GM23338 (cell line): ENCODE results near the gene PCDHGB5. TPM values are rescaled to one million over a fixed set of nuclear protein-coding genes. Genes with fewer than 3 reads are reported as not detected.

Experiments used
- ATAC-seq: fragments of 200-7000 bp; cut with Tn5 transposase; 3 replicates; pipeline ENCODE4 v1.9.1; 2020
- DNase-seq: peaks from one replicate; pipeline ENCODE4 v3.0.0-alpha.2; 2015; ENCODE audit warnings: low spot score
- H2AFZ ChIP-seq: fragments of 200-600 bp; sonication (generic); 2 replicates; pipeline ENCODE4 v1.8.0; 2016; ENCODE audit warnings: antibody characterized with exemption, mild to moderate bottlenecking, moderate library complexity
- H3F3A ChIP-seq: fragments of 200-600 bp; sonication (generic); replicated peaks from 2 replicates; pipeline ENCODE4 v1.8.0; 2017; ENCODE audit warnings: antibody characterized with exemption, mixed run types, low read depth
- H3K27ac ChIP-seq: fragments of 200-600 bp; sonication (generic); 2 replicates; pipeline ENCODE4 v1.6.1; 2016; ENCODE audit warnings: low read depth
- H3K27me3 ChIP-seq: fragments of 200-600 bp; sonication (generic); 2 replicates; pipeline ENCODE4 v1.8.0; 2016; ENCODE audit warnings: mild to moderate bottlenecking, mixed run types, moderate library complexity; ENCODE audit not compliant: insufficient read depth
- H3K36me3 ChIP-seq: fragments of 200-600 bp; sonication (generic); 2 replicates; pipeline ENCODE4 v1.8.0; 2016; ENCODE audit warnings: mild to moderate bottlenecking; ENCODE audit not compliant: insufficient read depth
- H3K4me1 ChIP-seq: fragments of 200-600 bp; sonication (generic); 2 replicates; pipeline ENCODE4 v1.8.0; 2016; ENCODE audit warnings: mild to moderate bottlenecking, moderate library complexity; ENCODE audit not compliant: insufficient read depth
- H3K4me2 ChIP-seq: fragments of 200-600 bp; sonication (generic); 2 replicates; pipeline ENCODE4 v1.7.1; 2017; ENCODE audit warnings: mixed run types
- H3K4me3 ChIP-seq: fragments of 200-600 bp; sonication (generic); 2 replicates; pipeline ENCODE4 v1.6.1; 2016; ENCODE audit warnings: mixed run types
- H3K79me2 ChIP-seq: fragments of 200-600 bp; sonication (generic); replicated peaks from 2 replicates; pipeline ENCODE4 v1.8.0; 2017; ENCODE audit warnings: mild to moderate bottlenecking; ENCODE audit not compliant: insufficient read depth
- H3K9me2 ChIP-seq: fragments of 200-600 bp; sonication (generic); 2 replicates; pipeline ENCODE4 v1.8.0; 2017; ENCODE audit not compliant: insufficient read depth
- H4K20me1 ChIP-seq: fragments of 200-600 bp; sonication (generic); replicated peaks from 2 replicates; pipeline ENCODE4 v1.8.0; 2017; ENCODE audit warnings: mild to moderate bottlenecking; ENCODE audit not compliant: insufficient read depth
- H3K27ac Mint-ChIP-seq: 2 replicates; pipeline ENCODE4 v1.8.0; 2020; ENCODE audit warnings: inconsistent platforms, mild to moderate bottlenecking, moderate library complexity, mixed read lengths
- H3K27me3 Mint-ChIP-seq: 3 replicates; pipeline ENCODE4 v1.8.0; 2022; ENCODE audit warnings: low read depth, mild to moderate bottlenecking, moderate library complexity, mixed read lengths, inconsistent platforms; ENCODE audit not compliant: insufficient read depth, poor library complexity
- H3K36me3 Mint-ChIP-seq: 3 replicates; pipeline ENCODE4 v1.8.0; 2021; ENCODE audit warnings: low read depth, mild to moderate bottlenecking, inconsistent platforms, moderate library complexity, mixed read lengths
- H3K4me1 Mint-ChIP-seq: 3 replicates; pipeline ENCODE4 v1.8.0; 2020; ENCODE audit warnings: mild to moderate bottlenecking, inconsistent platforms, mixed read lengths
- H3K4me3 Mint-ChIP-seq: 3 replicates; pipeline ENCODE4 v1.8.0; 2021; ENCODE audit warnings: moderate library complexity, mild to moderate bottlenecking, inconsistent platforms, mixed read lengths
- H3K9me3 Mint-ChIP-seq: 3 replicates; pipeline ENCODE4 v1.8.0; 2020; ENCODE audit warnings: moderate library complexity, mild to moderate bottlenecking, inconsistent platforms, mixed read lengths
- CREB1 ChIP-seq: fragments of 250-450 bp; sonication (Bioruptor Pico); IDR thresholded peaks from 2 replicates; pipeline ENCODE4 v1.5.0; 2020; ENCODE audit warnings: low read depth, mild to moderate bottlenecking, moderate library complexity
- CTCF ChIP-seq, 2 experiments: fragments of 200-600 bp in 1 of 2; sonication (generic) in 1 of 2; conservative IDR thresholded peaks; 2 replicates each; pipeline versions ENCODE4 v1.5.1 to v1.6.1; 2016 to 2017; ENCODE audit warnings: antibody characterized with exemption in 2 of 2, low read depth in 2 of 2, mild to moderate bottlenecking in 2 of 2, moderate library complexity in 1 of 2
- ETS1 ChIP-seq: IDR thresholded peaks from 2 replicates; pipeline ENCODE4 v1.6.1; 2016; ENCODE audit warnings: antibody characterized with exemption
- EZH2 ChIP-seq: fragments of 200-600 bp; sonication (generic); IDR thresholded peaks from one replicate; pipeline ENCODE4 v1.8.0; 2017; ENCODE audit warnings: antibody characterized with exemption, mild to moderate bottlenecking, low read depth; ENCODE audit not compliant: unreplicated experiment
- EZH2phosphoT487 ChIP-seq: fragments of 200-600 bp; sonication (generic); IDR thresholded peaks from one replicate; pipeline ENCODE4 v1.8.1; 2018; ENCODE audit warnings: antibody characterized with exemption; ENCODE audit not compliant: unreplicated experiment
- JUNB ChIP-seq: IDR thresholded peaks from one replicate; pipeline ENCODE4 v1.6.1; 2016; ENCODE audit warnings: antibody characterized with exemption; ENCODE audit not compliant: unreplicated experiment
- NANOG ChIP-seq: IDR thresholded peaks from 2 replicates; pipeline ENCODE4 v1.6.1; 2016; ENCODE audit warnings: antibody characterized with exemption, borderline replicate concordance
- POLR2AphosphoS5 ChIP-seq: IDR thresholded peaks from 2 replicates; pipeline ENCODE4 v1.6.1; 2016; ENCODE audit warnings: antibody characterized with exemption, low read depth
- REST ChIP-seq: IDR thresholded peaks from one replicate; pipeline ENCODE4 v1.6.1; 2018; ENCODE audit warnings: antibody characterized with exemption; ENCODE audit not compliant: unreplicated experiment
- STAT1 ChIP-seq: IDR thresholded peaks from one replicate; pipeline ENCODE4 v1.6.1; 2016; ENCODE audit warnings: antibody characterized with exemption; ENCODE audit not compliant: unreplicated experiment
- ZNF114 ChIP-seq: fragments of 250-450 bp; sonication (Bioruptor Pico); IDR thresholded peaks from 2 replicates; pipeline ENCODE4 v1.5.0; 2020; ENCODE audit warnings: mild to moderate bottlenecking, moderate library complexity
- ZNF331 ChIP-seq: fragments of 250-450 bp; sonication (Bioruptor Pico); IDR thresholded peaks from 2 replicates; pipeline ENCODE4 v1.5.0; 2020; ENCODE audit warnings: low read depth, mild to moderate bottlenecking, moderate library complexity
- ZNF462 ChIP-seq: fragments of 250-450 bp; sonication (Bioruptor Pico); IDR thresholded peaks from 2 replicates; pipeline ENCODE4 v1.5.0; 2020; ENCODE audit warnings: mild to moderate bottlenecking, moderate library complexity
- polyA plus RNA-seq: library from polyadenylated mRNA; unstranded; fragments of >200 nt; fragmentation: Nextera tagmentation; extraction: Ambion mirVana; gene quantifications from 2 replicates; pipeline ENCODE4 v1.2.1, GENCODE V29; 2016
- total RNA-seq: library from RNA; depleted of rRNA; stranded (reverse); fragments of >200 nt; shearing (Covaris generic); gene quantifications from 2 replicates; pipeline ENCODE4 v1.2.3, GENCODE V29; 2014

PCDHGB5 gene
- total and polyA plus RNA-seq, 2 experiments from 2014 or later = 2.5 to 18.5 TPM

- Histone ChIP-seq H3K4me2 (no peak overlapping the region), H3K36me3 (0 out of 2 replicates have a peak, but pooled peaks cover 11% of the 10 kb centered on the region), H3K79me2 (peaks cover under 1% of the 10 kb centered on the region; the same call in 1 of the 2 replicates), H3K9me2 (no peaks in the 10 kb centered on the region), H3K27me3 (no peaks in the 10 kb centered on the region), H3K4me3 (no peak overlapping the region), H2AFZ (no peak overlapping the region), H4K20me1 (no peaks in the 10 kb centered on the region), H3F3A (no peaks in the 10 kb centered on the region), H3K4me1 (peaks cover 1% of the 10 kb centered on the region), H3K27ac (no peak overlapping the region)
- peaks cover 9% of the 10 kb centered on the region for H3K27me3 Mint-ChIP-seq
- ATAC-seq = no peak
- H3K27ac Mint-ChIP-seq = no peak overlapping the region
- no peak for TF ChIP-seq JUNB
- no peak for TF ChIP-seq EZH2phosphoT487
- TF ChIP-seq ZNF114 (CRISPR knock-in tag) = no peak
- TF ChIP-seq CREB1 (CRISPR knock-in tag) = no peak
- no peak for TF ChIP-seq ETS1
- TF ChIP-seq EZH2 = no peak
- TF ChIP-seq CTCF (conservative IDR thresholded peaks at IDR 0.05; ENCODE audit: low read depth in 2 of 2) = no peak
- no peak for TF ChIP-seq POLR2AphosphoS5
- no peak for TF ChIP-seq NANOG
- TF ChIP-seq STAT1 = no peak
- no peak for TF ChIP-seq ZNF462 (CRISPR knock-in tag)
- no peak for TF ChIP-seq ZNF331
- TF ChIP-seq REST = no peak
- no peak for DNase-seq
- H3K4me3 Mint-ChIP-seq = no peak overlapping the region
- H3K9me3 Mint-ChIP-seq = peaks cover 53% of the 10 kb centered on the region
- H3K36me3 Mint-ChIP-seq = peaks cover 46% of the 10 kb centered on the region
- peaks cover 2% of the 10 kb centered on the region for H3K4me1 Mint-ChIP-seq
Measured at GRCh38 chr5:141403387-141403786, 5.6 kb downstream of the PCDHGB5 start.
